GM19455 (cell line): Measurements from ENCODE around the gene PLEKHA3.

Source experiments
- ATAC-seq: cut with Tn5 transposase; IDR thresholded peaks from one replicate; pipeline ENCODE4 v1.9.1; 2021; ENCODE audit not compliant: unreplicated experiment

The PLEKHA3 gene

DNA sequence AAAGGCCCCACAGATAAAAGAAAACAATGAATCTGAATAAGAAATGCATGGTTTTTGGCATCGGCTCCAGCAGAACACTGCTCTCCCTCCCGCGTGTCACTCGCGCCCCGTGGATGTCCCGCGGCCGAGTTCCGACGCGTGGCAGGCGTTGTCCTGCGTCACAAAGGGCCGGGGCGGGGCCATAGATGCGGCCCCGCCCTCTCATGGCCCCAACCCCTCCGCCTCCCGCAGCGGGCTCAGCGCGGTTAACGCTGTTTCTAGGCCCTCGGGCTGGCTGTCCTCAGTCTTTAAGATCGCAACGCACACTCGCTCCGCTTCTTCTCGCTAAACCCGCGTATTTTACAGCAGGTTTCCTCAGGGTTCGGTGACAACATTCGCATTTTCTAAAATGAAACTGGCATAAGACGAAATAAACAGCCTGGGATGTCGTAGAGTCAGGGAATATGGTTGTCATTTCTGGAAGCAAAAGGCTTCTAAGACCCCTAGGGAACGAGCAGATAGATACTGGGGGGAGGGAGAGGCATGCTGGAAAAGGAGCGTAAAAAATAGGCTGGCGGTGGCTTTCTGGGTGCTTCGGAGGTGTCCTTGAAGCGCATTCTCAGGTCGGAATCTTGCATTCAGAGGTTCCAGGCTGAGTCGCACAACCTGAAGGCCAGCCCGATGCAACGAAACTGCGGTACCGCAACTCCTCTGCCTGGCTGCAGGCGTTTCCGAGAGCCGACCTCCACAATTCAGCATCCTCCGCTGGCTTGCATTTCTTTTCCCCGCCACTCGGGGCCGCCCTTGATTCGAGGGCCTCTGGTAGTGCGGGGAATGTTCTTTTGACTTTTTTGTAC lies 1.6 kb upstream of the PLEKHA3 start, which contains the start of gene FKBP7:
FKBP7 (minus strand) TSS at position 162 of the 836 bp plus-strand sequence; CDS start at position 61, 101 bp downstream.
- peak; percentile 46 for ATAC-seq

- no peak for ATAC-seq
These were observed 1.0 kb upstream of the PLEKHA3 start for GRCh38 chr2:178479275-178479616.

DNA sequence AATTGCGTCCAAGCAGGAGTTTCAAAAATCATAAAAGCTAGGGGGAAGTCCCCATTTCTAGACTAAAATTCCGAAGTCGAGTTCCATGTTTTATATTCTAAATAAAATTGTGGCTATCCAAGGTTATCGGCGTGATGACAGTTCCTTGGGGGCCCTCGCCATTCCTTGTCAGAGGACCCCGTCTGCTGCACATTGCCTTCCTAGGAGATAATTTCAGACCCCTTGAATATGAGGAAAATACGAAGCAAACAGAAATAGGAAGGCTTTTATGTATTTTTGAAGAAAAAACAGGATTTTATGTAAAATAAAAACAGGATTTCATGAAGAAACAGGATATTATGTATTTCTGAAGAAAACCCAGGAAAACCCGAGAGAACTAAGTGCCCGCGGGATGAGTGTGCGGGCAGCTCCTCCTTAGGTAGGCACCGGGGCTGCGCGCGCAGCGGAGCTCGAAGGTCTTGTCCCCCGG lies 465 bp upstream of the PLEKHA3 start:
- no peak for ATAC-seq

GRCh38 chr2:178482437-178482836 lies 2.2 kb downstream of the PLEKHA3 start:
- no peak for ATAC-seq

GRCh38 chr2:178484245-178485041 lies 4.2 kb downstream of the PLEKHA3 start:
- no peak for ATAC-seq

- ATAC-seq = no peak
These were observed 5.1 kb downstream of the PLEKHA3 start for GRCh38 chr2:178485356-178485755.

- ATAC-seq = no peak
These were observed 11.4 kb downstream of the PLEKHA3 start for GRCh38 chr2:178491612-178492011.

DNA sequence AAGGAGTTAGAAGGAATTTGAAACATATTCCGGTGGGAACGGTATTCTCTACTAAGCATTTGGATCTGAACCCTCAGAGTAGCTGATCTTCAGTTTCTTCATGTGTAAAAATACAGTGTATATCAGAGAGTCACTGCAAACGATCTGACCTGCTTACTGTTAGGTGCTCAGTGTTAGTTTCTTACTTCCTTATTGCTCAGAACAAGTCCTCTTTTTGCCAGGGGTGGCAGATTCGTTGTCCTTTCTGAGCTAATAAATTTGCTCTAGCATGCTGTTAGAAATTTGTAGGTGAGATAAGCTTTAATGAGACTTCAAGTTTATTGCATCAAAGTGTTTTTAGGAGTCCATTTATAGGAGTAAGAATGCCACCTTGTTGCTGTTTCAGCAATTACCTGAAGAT lies 15.8 kb downstream of the PLEKHA3 start:
- ATAC-seq = no peak

DNA sequence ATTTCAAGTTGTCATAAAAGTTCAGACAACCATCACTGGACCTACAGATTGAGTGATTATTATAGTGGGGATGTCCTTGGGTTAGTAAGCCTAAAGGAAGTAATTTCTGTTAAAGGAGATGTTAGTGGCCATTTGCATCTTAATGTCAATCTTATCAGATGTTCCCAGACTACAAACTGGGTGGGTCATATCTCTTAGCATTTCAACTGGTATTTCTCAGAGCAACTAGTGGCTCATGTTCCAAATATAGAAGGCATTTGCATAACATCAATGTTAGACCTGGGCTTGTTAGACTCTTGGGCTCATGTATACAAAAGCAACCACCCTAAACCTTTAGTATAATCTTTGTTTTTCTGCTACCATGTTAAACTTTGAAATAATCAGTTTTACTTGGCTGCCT lies 17.9 kb downstream of the PLEKHA3 start:
- no peak for ATAC-seq

- ATAC-seq = no peak
These were observed 19.4 kb downstream of the PLEKHA3 start for GRCh38 chr2:178499640-178500039.

- no peak for ATAC-seq
These were observed 22.5 kb downstream of the PLEKHA3 start for GRCh38 chr2:178502751-178503150.

GRCh38 chr2:178506101-178506500 lies 25.8 kb downstream of the PLEKHA3 start:
- ATAC-seq = no peak

DNA sequence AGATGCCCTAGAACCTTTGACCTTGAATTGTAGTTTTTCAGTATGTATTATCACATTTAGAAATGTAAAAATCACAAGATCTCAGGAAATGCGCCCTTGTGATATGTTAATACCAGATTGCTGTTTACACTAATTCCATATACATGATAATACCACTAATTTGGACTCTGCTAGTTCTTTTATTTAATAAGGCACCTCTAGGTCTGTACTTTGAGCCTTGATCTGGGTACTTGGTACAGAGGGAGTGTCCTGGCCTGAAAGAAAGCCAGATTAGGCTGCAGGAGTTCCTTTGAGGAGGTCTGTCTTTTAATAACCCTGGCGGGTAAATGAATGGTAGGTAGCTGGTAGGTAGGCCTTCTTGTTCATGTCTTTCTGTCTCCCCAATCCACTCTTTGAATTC lies 26.3 kb downstream of the PLEKHA3 start:
- ATAC-seq = no peak

DNA sequence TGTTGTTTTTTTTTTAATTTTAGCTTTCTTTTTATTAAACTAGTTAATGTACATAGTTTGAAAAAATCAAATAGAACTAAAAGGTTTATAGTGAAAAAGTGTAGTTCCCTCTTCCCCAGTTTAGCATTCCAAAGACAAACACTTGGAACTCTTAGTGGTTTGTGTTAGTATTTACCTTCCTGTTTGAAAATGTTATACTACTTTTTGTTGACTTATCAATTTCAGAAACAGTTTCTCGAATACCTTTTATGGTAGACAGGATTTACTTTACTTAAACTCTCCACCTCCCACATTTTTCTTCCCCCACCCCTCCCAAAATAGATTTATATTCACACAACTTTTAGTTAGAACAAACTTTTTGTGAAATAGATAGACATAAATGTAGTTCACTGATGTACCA lies 26.7 kb downstream of the PLEKHA3 start:
- ATAC-seq = no peak

GRCh38 chr2:178508646-178509045 lies 28.4 kb downstream of the PLEKHA3 start:
- no peak for ATAC-seq

DNA sequence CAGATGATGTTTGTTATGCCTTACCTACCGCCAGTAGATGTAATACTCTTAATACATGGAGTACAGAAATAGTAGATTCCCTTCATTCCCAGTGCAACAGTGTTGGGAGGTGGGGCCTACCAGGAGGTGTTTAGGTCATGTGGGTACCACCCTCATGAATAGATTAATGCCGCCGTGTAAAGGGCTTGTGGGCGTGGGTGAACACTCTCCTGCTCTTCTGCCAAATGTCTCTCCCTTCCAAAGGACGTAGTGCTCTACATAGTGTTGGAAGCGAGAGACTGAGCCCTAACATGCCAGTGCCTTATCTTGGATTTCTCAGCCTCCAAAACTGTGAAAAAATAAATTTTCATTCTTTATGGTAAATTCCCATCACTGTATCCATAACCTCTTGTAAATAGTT lies 30.1 kb downstream of the PLEKHA3 start:
- no peak for ATAC-seq

DNA sequence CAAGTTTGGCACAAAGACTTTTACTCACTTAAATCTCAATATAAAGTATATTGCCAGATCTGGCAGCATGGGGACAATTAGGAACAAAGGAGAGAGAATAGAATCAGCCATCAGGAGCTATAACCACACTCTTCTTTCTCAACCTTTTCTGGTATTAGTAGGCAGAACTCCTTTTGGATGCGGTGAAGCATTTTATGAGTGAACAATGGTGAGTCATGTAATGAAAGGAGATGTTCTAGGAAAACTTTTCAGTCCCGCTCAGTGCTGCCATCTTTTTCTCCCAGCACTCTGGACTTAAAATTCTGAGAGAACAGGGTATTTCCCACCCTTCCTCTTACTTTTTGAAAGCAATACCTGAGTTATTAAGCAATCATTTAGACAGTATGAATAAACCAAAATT lies 32.2 kb downstream of the PLEKHA3 start:
- ATAC-seq = no peak

DNA sequence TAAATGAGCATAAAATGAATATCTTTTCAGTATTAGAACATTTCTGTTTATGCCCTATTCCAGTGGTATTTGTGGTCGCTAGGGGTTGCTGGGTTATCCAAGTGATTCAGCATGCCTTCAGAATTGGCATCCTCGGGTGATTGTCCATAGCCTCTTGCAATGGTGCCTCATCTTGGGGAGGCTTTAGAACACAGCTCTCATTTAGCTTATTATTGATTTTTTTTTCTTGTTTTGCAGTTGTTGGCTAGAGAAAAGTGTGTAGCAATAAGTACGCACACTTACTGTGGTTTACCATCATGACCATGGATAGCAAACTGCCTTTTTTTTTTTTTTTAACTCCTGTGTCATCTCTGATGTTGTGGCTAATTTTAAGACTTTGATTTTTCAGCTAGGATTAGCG lies 33.6 kb downstream of the PLEKHA3 start:
- no peak for ATAC-seq

DNA sequence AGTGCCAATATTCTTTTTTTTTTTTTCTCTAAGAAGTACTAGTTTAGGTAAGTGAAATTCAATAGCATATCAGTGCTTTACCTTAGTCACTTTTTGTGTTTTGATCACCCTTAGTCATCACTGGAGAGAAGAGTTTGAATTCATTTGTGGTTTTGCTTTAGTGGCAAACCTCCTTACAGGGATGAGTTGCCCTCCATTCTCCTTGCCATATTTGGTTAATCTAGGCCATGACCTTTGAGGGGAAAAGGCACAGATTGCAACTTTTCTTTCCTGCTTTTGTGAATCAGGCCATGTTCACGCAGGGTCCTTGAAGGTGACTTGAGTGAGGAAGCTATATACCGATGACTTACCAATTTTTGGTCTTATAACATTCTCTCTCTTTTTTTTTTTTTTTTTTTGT lies 34.4 kb downstream of the PLEKHA3 start:
- ATAC-seq = no peak

- ATAC-seq = no peak
These were observed 37.2 kb downstream of the PLEKHA3 start for GRCh38 chr2:178517496-178517895.

- ATAC-seq = no peak
These were observed 41.3 kb downstream of the PLEKHA3 start for GRCh38 chr2:178521304-178522150.
